Fibroblast of mammary gland (primary cell): ENCODE data around the gene ANO2.

Experiments used
- DNase-seq: peaks from one replicate; pipeline ENCODE4 v3.0.0-alpha.2; 2010; ENCODE audit warnings: low read depth
- H3K4me3 ChIP-seq: 2 replicates; pipeline ENCODE4 v1.5.1; 2011; ENCODE audit warnings: low read depth, mild to moderate bottlenecking, low read length, moderate library complexity; ENCODE audit not compliant: control insufficient read depth
- CTCF ChIP-seq: conservative IDR thresholded peaks from 2 replicates; pipeline ENCODE4 v1.5.1; 2011; ENCODE audit warnings: low read depth, low read length, inconsistent platforms; ENCODE audit not compliant: control insufficient read depth, insufficient read depth

Gene ANO2

GRCh38 chr12:5789469-5789968 is 155.5 kb downstream of the ANO2 start:
- TF ChIP-seq CTCF = no peak
- DNase-seq = no peak
- no peak overlapping the region for H3K4me3 ChIP-seq

- TF ChIP-seq CTCF = no peak
- no peak for DNase-seq
- no peak overlapping the region for H3K4me3 ChIP-seq
Measured at GRCh38 chr12:5787828-5788227, 157.2 kb downstream of the ANO2 start.

- no peak for DNase-seq
- no peak overlapping the region for H3K4me3 ChIP-seq
- TF ChIP-seq CTCF = no peak
Measured at GRCh38 chr12:5785601-5786000, 159.5 kb downstream of the ANO2 start.

GRCh38 chr12:5784462-5785130 is 160.5 kb downstream of the ANO2 start:
- no peak overlapping the region for H3K4me3 ChIP-seq
- DNase-seq = no peak
- no peak for TF ChIP-seq CTCF

- no peak for TF ChIP-seq CTCF
- no peak overlapping the region for H3K4me3 ChIP-seq
- no peak for DNase-seq
Measured at GRCh38 chr12:5783289-5783920, 161.7 kb downstream of the ANO2 start.

GRCh38 chr12:5780536-5780935 is 164.5 kb downstream of the ANO2 start:
- TF ChIP-seq CTCF = no peak
- no peak overlapping the region for H3K4me3 ChIP-seq
- DNase-seq = no peak
